Cardiac atrium fibroblast (primary cell): Measurements from ENCODE around the gene WDR64. TPM values are rescaled to one million over a fixed set of nuclear protein-coding genes. Genes with fewer than 3 reads are reported as not detected.

ENCODE experiments used
- total RNA-seq: library from RNA; depleted of rRNA; stranded (reverse); fragments of >200 nt; gene quantifications from 2 replicates; pipeline ENCODE4 v1.2.3, GENCODE V29; 2015

Gene WDR64
- total RNA-seq = not detected in 2 replicates

GRCh38 chr1:241652012-241652411 lies at the start of gene WDR64:
TSS of gene WDR64 (plus strand) at chr1:241652281. CDS start at chr1:241652485, 204 bp downstream.

DNA sequence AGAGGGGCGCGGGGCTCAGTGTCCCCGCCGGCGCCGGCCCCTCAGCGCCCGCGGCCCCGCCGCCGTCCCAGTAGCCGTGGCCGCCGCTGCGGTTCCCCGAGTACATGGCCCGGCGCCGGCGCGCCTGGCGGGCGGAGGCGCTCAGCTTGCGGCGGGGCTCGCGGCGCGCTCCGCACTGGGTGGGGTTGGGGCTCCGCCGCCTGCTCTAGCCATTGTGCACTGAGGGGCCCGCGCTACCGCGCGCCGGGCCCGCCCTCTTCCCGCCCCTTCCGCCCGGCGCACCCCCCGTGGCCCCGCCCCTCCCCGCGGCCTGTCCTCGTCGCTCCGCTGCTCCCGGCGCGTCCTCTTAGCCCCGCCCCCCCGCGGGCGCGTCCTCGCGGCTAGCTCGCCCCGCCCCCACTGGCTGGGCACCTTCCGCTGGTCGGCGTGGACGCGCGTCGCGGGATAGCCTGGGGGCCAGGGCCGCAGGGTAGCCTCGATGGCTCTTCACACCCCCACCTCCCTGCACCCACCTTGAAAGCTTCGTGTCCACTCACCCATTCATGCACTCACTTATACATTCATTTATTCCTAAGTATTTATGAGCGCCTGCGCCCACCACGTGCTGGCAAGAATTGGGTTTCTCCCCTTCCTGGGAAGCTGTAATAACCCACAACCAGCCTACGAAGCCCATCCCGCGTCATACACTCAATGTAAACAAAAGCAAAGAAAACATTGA lies 11.8 kb upstream of the WDR64 start, which contains the start of the genes CHML and OPN3:
CHML (minus strand) TSS at position 221 of the 718 bp plus-strand sequence. CDS start 4,603 bp downstream, outside the sequence.
OPN3 (minus strand) TSS at position 221 of the 718 bp plus-strand sequence; CDS start at position 106, 115 bp downstream.

DNA sequence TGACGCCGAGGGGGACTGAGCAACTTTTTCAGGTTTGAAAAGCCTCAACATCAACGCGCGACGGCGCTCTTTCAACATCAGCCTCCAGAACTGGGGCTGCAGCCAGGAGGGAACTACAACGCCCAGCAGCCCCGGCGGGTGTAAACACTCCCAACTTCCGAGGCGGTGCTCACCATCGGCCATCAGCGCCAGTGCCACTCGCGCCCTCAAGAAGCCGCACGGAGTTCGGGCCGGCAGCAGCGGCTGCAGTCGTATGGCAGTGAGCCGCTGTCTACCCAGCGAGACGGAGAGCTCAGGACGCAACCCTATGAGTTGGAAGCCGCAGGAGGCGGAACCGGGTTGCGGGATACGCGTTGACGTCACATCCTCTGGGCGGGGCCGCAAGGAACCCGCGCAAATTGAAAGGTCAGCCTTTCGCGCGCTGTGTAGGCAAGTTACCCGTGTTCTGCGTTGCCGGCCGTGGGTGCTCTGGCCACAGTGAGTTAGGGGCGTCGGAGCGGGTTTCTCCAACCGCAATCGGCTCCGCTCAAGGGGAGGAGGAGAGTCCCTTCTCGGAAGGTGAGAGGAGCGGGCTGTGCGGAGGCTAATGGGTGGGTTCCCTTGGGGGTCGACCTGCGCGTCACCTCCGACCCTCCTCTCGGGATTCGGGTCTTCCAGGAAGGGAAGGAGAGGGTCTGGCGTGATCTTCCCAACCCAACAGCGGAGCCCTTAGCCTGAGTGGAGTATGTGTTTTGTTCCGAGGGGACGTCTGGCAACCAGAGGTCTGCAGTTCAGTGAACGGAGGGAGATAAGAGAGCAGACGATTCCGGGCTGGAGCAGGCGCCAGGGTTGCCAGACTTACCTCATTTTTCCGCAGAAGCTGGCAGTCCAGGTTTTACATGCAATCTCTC lies 196.0 kb downstream of the WDR64 start, which contains the start of gene EXO1:
EXO1 (plus strand) TSS at position 409 of the 890 bp plus-strand sequence. CDS start 2,222 bp downstream, outside the sequence.

Other genes starting within 250 kb of the WDR64 start
- 68.2 and 70.6 TPM in 2 replicates for gene FH, start 132.5 kb upstream of the WDR64 start, total RNA-seq
- gene KMO, start 119.9 kb upstream of the WDR64 start, total RNA-seq = not detected in 2 replicates
- gene CHML, start 11.9 kb upstream of the WDR64 start, total RNA-seq = 4.1 and 4.9 TPM in 2 replicates
- 10.9 and 16.4 TPM in 2 replicates for gene OPN3, start 11.9 kb upstream of the WDR64 start, total RNA-seq
- 2.2 and 5.2 TPM in 2 replicates for gene EXO1, start 195.9 kb downstream of the WDR64 start, total RNA-seq